DND-41 (cell line): ENCODE results near the gene PARVB.

Experiments
- EZH2 ChIP-seq: IDR thresholded peaks from 3 replicates; pipeline ENCODE4 v1.6.1; 2012; ENCODE audit warnings: borderline replicate concordance, low read depth, mild to moderate bottlenecking, moderate library complexity, low read length, inconsistent platforms; ENCODE audit not compliant: severe bottlenecking
- TF ChIP-seq, protein P1 (sequence below): IDR thresholded peaks from 2 replicates; pipeline ENCODE4 v1.5.1; 2012; ENCODE audit warnings: borderline replicate concordance, low read length, moderate library complexity, mild to moderate bottlenecking; ENCODE audit not compliant: poor library complexity, severe bottlenecking; ENCODE audit errors: extremely low read depth

DNA sequence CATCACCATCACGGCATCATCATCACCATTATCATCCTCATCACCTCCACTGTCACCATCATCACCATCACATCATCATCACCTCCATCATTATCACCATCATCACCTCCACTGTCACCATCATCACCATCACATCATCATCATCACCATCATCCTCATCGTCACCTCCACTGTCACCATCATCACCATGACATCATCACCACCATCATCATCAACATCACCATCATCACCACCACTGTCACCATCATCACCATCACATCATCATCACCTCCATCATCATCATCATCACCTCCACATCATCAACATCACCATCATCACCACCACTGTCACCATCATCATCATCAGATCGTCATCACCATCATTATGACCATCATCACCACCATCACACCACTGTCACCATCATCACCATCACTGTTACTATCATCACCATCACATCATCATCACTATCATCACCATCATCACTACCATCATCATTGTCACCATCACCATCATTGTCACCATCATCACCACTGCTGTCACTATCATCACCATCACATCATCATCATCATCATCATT lies 189.5 kb downstream of the PARVB start:
- TF ChIP-seq EZH2: no peak
- TF ChIP-seq, protein P1, sequence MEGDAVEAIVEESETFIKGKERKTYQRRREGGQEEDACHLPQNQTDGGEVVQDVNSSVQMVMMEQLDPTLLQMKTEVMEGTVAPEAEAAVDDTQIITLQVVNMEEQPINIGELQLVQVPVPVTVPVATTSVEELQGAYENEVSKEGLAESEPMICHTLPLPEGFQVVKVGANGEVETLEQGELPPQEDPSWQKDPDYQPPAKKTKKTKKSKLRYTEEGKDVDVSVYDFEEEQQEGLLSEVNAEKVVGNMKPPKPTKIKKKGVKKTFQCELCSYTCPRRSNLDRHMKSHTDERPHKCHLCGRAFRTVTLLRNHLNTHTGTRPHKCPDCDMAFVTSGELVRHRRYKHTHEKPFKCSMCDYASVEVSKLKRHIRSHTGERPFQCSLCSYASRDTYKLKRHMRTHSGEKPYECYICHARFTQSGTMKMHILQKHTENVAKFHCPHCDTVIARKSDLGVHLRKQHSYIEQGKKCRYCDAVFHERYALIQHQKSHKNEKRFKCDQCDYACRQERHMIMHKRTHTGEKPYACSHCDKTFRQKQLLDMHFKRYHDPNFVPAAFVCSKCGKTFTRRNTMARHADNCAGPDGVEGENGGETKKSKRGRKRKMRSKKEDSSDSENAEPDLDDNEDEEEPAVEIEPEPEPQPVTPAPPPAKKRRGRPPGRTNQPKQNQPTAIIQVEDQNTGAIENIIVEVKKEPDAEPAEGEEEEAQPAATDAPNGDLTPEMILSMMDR: no peak
